B cell (primary cell): ENCODE measurements around the gene PIM3. TPM values are rescaled to one million over a fixed set of nuclear protein-coding genes. Genes with fewer than 3 reads are reported as not detected.

ENCODE experiments used
- ATAC-seq: fragments of 200-7000 bp; cut with Tn5 transposase; one replicate; pipeline ENCODE4 v1.10.0; 2021; ENCODE audit warnings: low read depth, mild to moderate bottlenecking, moderate number of reproducible peaks, moderate library complexity
- CTCF ChIA-PET: fragments of 350-600 bp; sonication (Branson Sonifier 250); formaldehyde crosslinking; loops from one replicate; lab custom pipeline; 2021; ENCODE audit warnings: antibody characterized with exemption, inconsistent platforms; lab: Charles Lee
- POLR2A ChIA-PET: fragments of 350-600 bp; sonication (Branson Sonifier 250); formaldehyde crosslinking; loops from one replicate; lab custom pipeline; 2021; ENCODE audit warnings: antibody characterized with exemption; lab: Charles Lee
- DNase-seq: peaks from one replicate; pipeline ENCODE4 v3.0.0; 2013
- H2AFZ ChIP-seq: 2 replicates; pipeline ENCODE4 v1.6.1; 2012; ENCODE audit warnings: mild to moderate bottlenecking, low read depth, low read length; ENCODE audit not compliant: insufficient read depth, poor library complexity, severe bottlenecking
- H3K27ac ChIP-seq, 2 donors: 1 replicate in 1 of 2; 2 replicates in 1 of 2; pipeline ENCODE4 v1.5.1; 2012 to 2013; ENCODE audit warnings: low read length in 2 of 2, mild to moderate bottlenecking in 2 of 2, moderate library complexity in 1 of 2
- H3K27me3 ChIP-seq, 4 experiments: fragments of 200-600 bp in 1 of 4; sonication (generic) in 1 of 4; replicated peaks in 1 of 4; 1 replicate in 2 of 4; 2 replicates in 2 of 4; pipeline versions ENCODE4 v1.6.1 to v1.7.0; 2013 to 2016; ENCODE audit warnings: low read length in 3 of 4, mild to moderate bottlenecking in 2 of 4, mixed read lengths in 1 of 4, moderate library complexity in 1 of 4; ENCODE audit not compliant: insufficient read depth in 4 of 4, control insufficient read depth in 3 of 4; ENCODE audit errors: control extremely low read depth in 1 of 4
- H3K36me3 ChIP-seq, 2 experiments: replicated peaks in 1 of 2; 1 replicate in 1 of 2; 2 replicates in 1 of 2; pipeline versions ENCODE4 v1.6.1 to v1.7.1; 2013; ENCODE audit warnings: low read length in 1 of 2; ENCODE audit not compliant: insufficient read depth in 2 of 2, control insufficient read depth in 1 of 2; ENCODE audit errors: control extremely low read depth in 1 of 2, extremely low read depth in 1 of 2
- H3K4me1 ChIP-seq, 2 donors: fragments of 200-600 bp in 1 of 2; sonication (generic) in 1 of 2; 1 replicate in 1 of 2; 2 replicates in 1 of 2; pipeline versions ENCODE4 v1.5.1 to v1.6.1; 2013 to 2017; ENCODE audit warnings: low read length in 2 of 2; ENCODE audit not compliant: control insufficient read depth in 2 of 2, insufficient read depth in 2 of 2
- H3K4me2 ChIP-seq: replicated peaks from 2 replicates; pipeline ENCODE3; 2012; ENCODE audit warnings: mild to moderate bottlenecking, low read depth, low read length; ENCODE audit not compliant: poor library complexity, severe bottlenecking
- H3K4me3 ChIP-seq, 5 experiments: fragments of 200-600 bp in 1 of 5; sonication (generic) in 1 of 5; 1 replicate in 3 of 5; 2 replicates in 2 of 5; pipeline versions ENCODE4 v1.5.1 to v1.7.0; 2011 to 2016; ENCODE audit warnings: low read length in 4 of 5, mild to moderate bottlenecking in 4 of 5, low read depth in 2 of 5, control low read depth in 1 of 5, moderate library complexity in 1 of 5; ENCODE audit not compliant: insufficient read depth in 1 of 5; ENCODE audit errors: control extremely low read depth in 1 of 5, extremely low read depth in 1 of 5
- H3K79me2 ChIP-seq: fragments of 200-600 bp; sonication (generic); one replicate; pipeline ENCODE4 v1.6.0; 2016; ENCODE audit warnings: low read length; ENCODE audit not compliant: control insufficient read depth, insufficient read depth
- H3K9ac ChIP-seq: fragments of 200-600 bp; sonication (generic); 2 replicates; pipeline ENCODE4 v1.6.1; 2017; ENCODE audit warnings: mild to moderate bottlenecking, low read length, moderate library complexity
- H3K9me3 ChIP-seq, 3 donors: one replicate each; pipeline versions ENCODE4 v1.6.1 to v1.7.1; 2013; ENCODE audit warnings: low read length in 2 of 3; ENCODE audit not compliant: control insufficient read depth in 2 of 3, insufficient read depth in 1 of 3; ENCODE audit errors: control extremely low read depth in 1 of 3
- H4K20me1 ChIP-seq: 2 replicates; pipeline ENCODE4 v1.6.0; 2012; ENCODE audit warnings: mild to moderate bottlenecking, low read length; ENCODE audit not compliant: insufficient read depth, control insufficient read depth, poor library complexity, severe bottlenecking
- H3K27ac Mint-ChIP-seq: one replicate; pipeline ENCODE4 v1.8.0; 2021; ENCODE audit warnings: mixed read lengths
- H3K27me3 Mint-ChIP-seq: one replicate; pipeline ENCODE4 v1.8.0; 2021; ENCODE audit warnings: mixed read lengths
- H3K4me1 Mint-ChIP-seq: one replicate; pipeline ENCODE4 v1.8.0; 2021; ENCODE audit warnings: mixed read lengths
- H3K4me3 Mint-ChIP-seq: one replicate; pipeline ENCODE4 v1.8.0; 2021; ENCODE audit warnings: mixed read lengths
- H3K9me3 Mint-ChIP-seq: one replicate; pipeline ENCODE4 v1.8.0; 2022; ENCODE audit warnings: mixed read lengths; ENCODE audit not compliant: insufficient read depth
- EZH2 ChIP-seq: IDR thresholded peaks from 2 replicates; pipeline ENCODE4 v1.6.1; 2012; ENCODE audit warnings: borderline replicate concordance, low read depth, mild to moderate bottlenecking, moderate library complexity, low read length; ENCODE audit not compliant: insufficient read depth, poor library complexity, severe bottlenecking
- WGBS: methylation state at CpG from one replicate; pipeline ENCODE4 v1.1.5; 2013; ENCODE audit warnings: missing lambda C conversion rate; ENCODE audit not compliant: insufficient coverage; 5-methylcytosine and 5-hydroxymethylcytosine counted together
- intact Hi-C: fragments of 100-400 bp; cut with micrococcal nuclease; formaldehyde crosslinking; loops from one replicate; pipeline ENCODE4 v1.10.0; 2022
- polyA plus RNA-seq: library from polyadenylated mRNA; depleted of rRNA; stranded (reverse); fragments of >200 nt; gene quantifications from 2 replicates; pipeline ENCODE4 v1.2.3, GENCODE V29; 2012
- total RNA-seq, 2 donors: library from RNA; stranded (reverse); fragments of 120-200 nt in 1 of 2; gene quantifications; 1 replicate in 1 of 2; 2 replicates in 1 of 2; pipeline versions ENCODE4 v1.2.3 to v1.2.4, GENCODE V29; 2013 to 2022
- TF ChIP-seq, protein P1 (sequence below): fragments of 200-600 bp; IDR thresholded peaks from one replicate; pipeline ENCODE4 v1.8.0; 2022; ENCODE audit warnings: antibody characterized with exemption, mild to moderate bottlenecking

Gene PIM3
- total and polyA plus RNA-seq, 2 donors (not counting 1 experiment from before 2014, with no cell fraction given) = 74.6 to 128 TPM

DNA sequence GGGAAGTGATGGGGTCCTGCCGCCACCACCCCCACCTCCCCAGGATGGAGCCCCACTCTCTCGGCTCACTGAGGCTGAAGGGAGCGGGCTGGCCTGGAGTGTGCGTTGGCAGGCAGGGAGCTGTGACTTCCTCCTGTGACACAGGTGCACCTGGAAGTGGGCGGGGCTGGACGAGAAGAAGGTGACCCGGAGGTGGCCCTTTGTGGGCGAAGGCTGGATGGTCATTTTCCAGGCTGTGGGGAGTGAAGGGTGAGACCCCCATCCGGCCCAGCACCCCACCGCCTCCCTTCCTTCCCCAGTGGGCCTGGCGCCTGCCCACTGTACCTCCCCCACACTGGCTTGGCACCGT is 36.7 kb downstream of the PIM3 start:
- no peaks in the 10 kb centered on the region for H3K9me3 Mint-ChIP-seq
- ChIA-PET POLR2A (no interaction called here), CTCF (interaction anchor here (5.6 kb wide), 1 partner anchor 34 kb away, joined by 43 read pairs; no protein-coding TSS in a partner anchor)
- no peaks in the 10 kb centered on the region for H4K20me1 ChIP-seq
- H2AFZ ChIP-seq = no peak overlapping the region
- peaks cover 18 to 30% of the 10 kb centered on the region in 2 donors for H3K4me1 ChIP-seq
- peaks cover 31% of the 10 kb centered on the region for H3K4me1 Mint-ChIP-seq
- H3K4me3 Mint-ChIP-seq = no peak overlapping the region
- H3K9ac ChIP-seq = no peak overlapping the region
- peaks cover 0 to 20% (median 6%) of the 10 kb centered on the region in 4 experiments for H3K27me3 ChIP-seq
- intact Hi-C loops = no loop called here
- H3K27ac ChIP-seq = no peak overlapping the region
- no peak overlapping the region for H3K4me3 ChIP-seq
- peaks cover 16% of the 10 kb centered on the region for H3K27me3 Mint-ChIP-seq
- TF ChIP-seq, protein P1, sequence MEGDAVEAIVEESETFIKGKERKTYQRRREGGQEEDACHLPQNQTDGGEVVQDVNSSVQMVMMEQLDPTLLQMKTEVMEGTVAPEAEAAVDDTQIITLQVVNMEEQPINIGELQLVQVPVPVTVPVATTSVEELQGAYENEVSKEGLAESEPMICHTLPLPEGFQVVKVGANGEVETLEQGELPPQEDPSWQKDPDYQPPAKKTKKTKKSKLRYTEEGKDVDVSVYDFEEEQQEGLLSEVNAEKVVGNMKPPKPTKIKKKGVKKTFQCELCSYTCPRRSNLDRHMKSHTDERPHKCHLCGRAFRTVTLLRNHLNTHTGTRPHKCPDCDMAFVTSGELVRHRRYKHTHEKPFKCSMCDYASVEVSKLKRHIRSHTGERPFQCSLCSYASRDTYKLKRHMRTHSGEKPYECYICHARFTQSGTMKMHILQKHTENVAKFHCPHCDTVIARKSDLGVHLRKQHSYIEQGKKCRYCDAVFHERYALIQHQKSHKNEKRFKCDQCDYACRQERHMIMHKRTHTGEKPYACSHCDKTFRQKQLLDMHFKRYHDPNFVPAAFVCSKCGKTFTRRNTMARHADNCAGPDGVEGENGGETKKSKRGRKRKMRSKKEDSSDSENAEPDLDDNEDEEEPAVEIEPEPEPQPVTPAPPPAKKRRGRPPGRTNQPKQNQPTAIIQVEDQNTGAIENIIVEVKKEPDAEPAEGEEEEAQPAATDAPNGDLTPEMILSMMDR = no peak
- TF ChIP-seq EZH2 = no peak
- no peak overlapping the region for H3K4me2 ChIP-seq
- H3K36me3 ChIP-seq = no peaks in the 10 kb centered on the region
- 63% methylated on average over 4 of the region's 12 CpGs for WGBS
- peaks cover 0 to 4% (median 0%) of the 10 kb centered on the region in 3 donors for H3K9me3 ChIP-seq
- DNase-seq = no peak
- H3K79me2 ChIP-seq = no peaks in the 10 kb centered on the region
- no peak for ATAC-seq
- no peak overlapping the region for H3K27ac Mint-ChIP-seq

DNA sequence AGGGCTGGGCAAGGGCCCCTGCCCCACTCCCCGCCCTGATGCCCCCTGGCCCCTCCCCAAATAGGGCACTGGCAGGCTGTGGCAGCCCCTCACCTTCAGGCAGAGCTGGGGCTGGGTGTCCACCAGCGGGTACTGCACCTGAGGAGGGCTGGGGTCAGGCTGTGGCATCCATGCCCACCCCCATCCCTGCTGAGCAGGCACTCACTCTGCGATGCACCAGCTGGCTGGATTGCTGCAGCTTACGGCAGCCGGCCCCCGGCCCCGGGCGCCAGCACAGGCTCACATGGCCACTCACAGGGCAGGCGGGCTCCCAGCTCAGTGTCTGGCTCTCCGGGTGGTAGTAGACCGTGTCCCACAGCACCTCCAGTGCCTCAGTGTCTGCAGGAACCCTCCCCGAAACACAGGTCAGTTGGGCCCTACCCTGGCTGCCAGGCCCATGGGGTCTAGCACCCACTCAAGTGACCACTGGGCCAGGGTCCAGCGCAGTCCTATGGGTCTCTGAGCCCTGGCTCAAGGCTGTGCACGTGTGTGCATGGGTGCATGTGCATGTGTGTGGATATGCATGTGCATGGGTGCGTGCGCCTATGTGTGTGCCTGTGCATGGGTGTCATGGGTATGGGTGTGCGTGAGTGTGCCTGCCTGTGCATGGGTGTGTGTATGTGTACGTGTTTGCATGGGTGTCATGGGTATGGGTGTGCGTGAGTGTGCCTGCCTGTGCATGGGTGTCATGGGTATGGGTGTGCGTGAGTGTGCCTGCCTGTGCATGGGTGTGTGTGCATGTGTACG is 37.6 kb downstream of the PIM3 start:
- no peak overlapping the region for H3K4me2 ChIP-seq
- peaks cover 19% of the 10 kb centered on the region for H3K27me3 Mint-ChIP-seq
- no peaks in the 10 kb centered on the region for H3K79me2 ChIP-seq
- H3K4me3 Mint-ChIP-seq = peak overlapping the region; percentile 61
- intact Hi-C loops = no loop called here
- H3K4me1 ChIP-seq = peaks cover 14 to 25% of the 10 kb centered on the region in 2 donors
- H3K9ac ChIP-seq = no peak overlapping the region
- no peak overlapping the region for H3K27ac Mint-ChIP-seq
- CTCF ChIA-PET = no interaction called here
- TF ChIP-seq, protein P1 = no peak
- TF ChIP-seq EZH2 = no peak
- no peaks in the 10 kb centered on the region for H3K9me3 Mint-ChIP-seq
- no peak overlapping the region for H3K4me3 ChIP-seq
- H3K36me3 ChIP-seq = no peaks in the 10 kb centered on the region
- POLR2A ChIA-PET = no interaction called here
- ATAC-seq = no peak
- H3K4me1 Mint-ChIP-seq = peaks cover 26% of the 10 kb centered on the region
- no peak overlapping the region for H3K27ac ChIP-seq
- no peaks in the 10 kb centered on the region for H4K20me1 ChIP-seq
- no peak overlapping the region for H2AFZ ChIP-seq
- peaks cover 0 to 3% (median 0%) of the 10 kb centered on the region in 3 donors for H3K9me3 ChIP-seq
- peaks cover 0 to 20% (median 6%) of the 10 kb centered on the region in 4 experiments for H3K27me3 ChIP-seq
- WGBS = 97% methylated on average over 21 of the region's 21 CpGs
- DNase-seq = no peak
